SH-SY5Y (cell line): ENCODE results near the gene PLD5.

Experiments
- GATA2 ChIP-seq: IDR thresholded peaks from 2 replicates; pipeline ENCODE4 v1.6.1; 2011; ENCODE audit warnings: mild to moderate bottlenecking, low read depth, low read length
- GATA3 ChIP-seq: IDR thresholded peaks from 2 replicates; pipeline ENCODE4 v1.6.1; 2011; ENCODE audit warnings: low read depth, mild to moderate bottlenecking, low read length, moderate library complexity

DNA sequence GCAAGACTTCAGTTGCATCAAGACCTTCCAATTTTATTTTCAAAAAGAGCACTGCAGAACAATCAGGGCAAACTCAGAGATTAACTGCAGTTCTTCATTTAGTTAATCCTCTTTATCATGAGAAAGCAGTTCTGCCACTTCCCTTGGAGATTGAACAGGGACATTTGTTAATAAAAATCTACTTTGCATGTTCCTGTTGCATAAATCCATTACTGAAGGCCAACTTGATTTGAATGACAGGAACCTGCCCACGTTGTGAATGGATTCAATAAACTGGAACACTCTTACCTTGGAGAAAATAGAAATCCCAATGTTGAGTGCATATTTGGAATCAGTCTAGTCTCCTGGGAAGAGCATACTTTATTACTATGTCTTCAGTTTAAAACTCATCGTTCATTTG is 19.6 kb upstream of the PLD5 start:
- no peak for TF ChIP-seq GATA3
- TF ChIP-seq GATA2: no peak
